ENCODE data around the gene DUS1L. TPM values are rescaled to one million over a fixed set of nuclear protein-coding genes. Genes with fewer than 3 reads are reported as not detected.

DUS1L gene
- total and polyA plus RNA-seq, 2 experiments from 2014 or later: 71.9 to 160 TPM

- no peaks in the 10 kb centered on the region for H3K36me3 ChIP-seq (replicated peaks; ENCODE audit: insufficient read depth, low read depth)
- H3K9me3 ChIP-seq (ENCODE audit: low read depth): no peaks in the 10 kb centered on the region
- peaks cover 10% of the 10 kb centered on the region for H3K4me1 ChIP-seq (ENCODE audit: insufficient read depth)
- DNase-seq (ENCODE audit: low spot score): peak; percentile 39
- TF ChIP-seq EZH2phosphoT487 (IDR thresholded peaks at IDR 0.05; ENCODE audit: low read depth, severe bottlenecking, unreplicated experiment) (no peak), EZH2 (IDR thresholded peaks at IDR 0.05; ENCODE audit: borderline replicate concordance) (no peak)
- TF ChIP-seq, protein P1, sequence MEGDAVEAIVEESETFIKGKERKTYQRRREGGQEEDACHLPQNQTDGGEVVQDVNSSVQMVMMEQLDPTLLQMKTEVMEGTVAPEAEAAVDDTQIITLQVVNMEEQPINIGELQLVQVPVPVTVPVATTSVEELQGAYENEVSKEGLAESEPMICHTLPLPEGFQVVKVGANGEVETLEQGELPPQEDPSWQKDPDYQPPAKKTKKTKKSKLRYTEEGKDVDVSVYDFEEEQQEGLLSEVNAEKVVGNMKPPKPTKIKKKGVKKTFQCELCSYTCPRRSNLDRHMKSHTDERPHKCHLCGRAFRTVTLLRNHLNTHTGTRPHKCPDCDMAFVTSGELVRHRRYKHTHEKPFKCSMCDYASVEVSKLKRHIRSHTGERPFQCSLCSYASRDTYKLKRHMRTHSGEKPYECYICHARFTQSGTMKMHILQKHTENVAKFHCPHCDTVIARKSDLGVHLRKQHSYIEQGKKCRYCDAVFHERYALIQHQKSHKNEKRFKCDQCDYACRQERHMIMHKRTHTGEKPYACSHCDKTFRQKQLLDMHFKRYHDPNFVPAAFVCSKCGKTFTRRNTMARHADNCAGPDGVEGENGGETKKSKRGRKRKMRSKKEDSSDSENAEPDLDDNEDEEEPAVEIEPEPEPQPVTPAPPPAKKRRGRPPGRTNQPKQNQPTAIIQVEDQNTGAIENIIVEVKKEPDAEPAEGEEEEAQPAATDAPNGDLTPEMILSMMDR (IDR thresholded peaks at IDR 0.05; ENCODE audit: poor library complexity): no peak
- no peak overlapping the region for H3K4me3 ChIP-seq
- no peaks in the 10 kb centered on the region for H3K9me2 ChIP-seq (replicated peaks; ENCODE audit: insufficient read depth)
- H3K79me2 ChIP-seq: no peaks in the 10 kb centered on the region
- WGBS (ENCODE audit: low lambda C conversion rate, missing lambda C conversion rate): 72% methylated on average over 22 of the region's 22 CpGs
- peak overlapping the region; percentile 19 for H3K4me2 ChIP-seq
- no peaks in the 10 kb centered on the region for H4K20me1 ChIP-seq (ENCODE audit: insufficient read depth, poor library complexity, severe bottlenecking)
- H2AFZ ChIP-seq: no peak overlapping the region
- peak overlapping the region; percentile 76 for H3K27ac ChIP-seq
- H3K27me3 ChIP-seq: no peaks in the 10 kb centered on the region
These were observed 52.3 kb downstream of the DUS1L start for GRCh38 chr17:82013341-82013740.

DNA sequence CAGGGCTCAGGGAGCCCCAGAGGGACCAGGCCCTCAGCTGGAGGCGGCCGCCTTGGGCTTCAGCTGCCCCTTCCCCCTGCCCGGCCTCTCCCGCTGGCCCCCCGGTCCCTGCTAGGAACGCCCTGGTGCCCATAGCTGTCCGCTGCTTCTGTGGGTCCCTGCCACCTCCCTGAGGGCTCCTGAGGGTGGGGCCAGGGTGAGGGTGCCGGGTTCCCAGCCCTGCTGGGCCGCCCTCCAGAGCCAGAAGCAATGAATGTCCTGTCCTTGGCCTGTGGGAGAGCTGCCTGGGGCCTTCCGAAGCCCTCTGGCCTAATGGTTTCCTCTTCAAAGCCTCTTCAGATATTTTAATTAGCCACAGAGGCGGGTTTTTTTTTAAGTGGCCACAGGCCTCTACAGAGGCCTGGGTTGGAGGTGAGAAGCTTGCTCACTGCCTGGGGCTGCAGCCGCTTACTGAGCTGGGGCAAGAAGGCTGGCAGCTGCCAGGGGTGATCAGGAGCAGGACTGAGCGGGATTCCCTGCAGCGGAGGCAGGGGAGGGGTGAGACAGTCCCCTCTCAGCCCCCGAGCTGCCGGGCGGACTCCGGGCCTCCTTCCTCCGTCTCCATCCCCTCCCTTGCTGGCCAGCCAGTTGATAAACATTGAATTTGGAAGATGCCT, 52.8 kb downstream of the DUS1L start:
- Histone ChIP-seq H3K27me3 (no peaks in the 10 kb centered on the region), H3K4me1 (ENCODE audit: insufficient read depth) (peaks cover 10% of the 10 kb centered on the region), H3K36me3 (replicated peaks; ENCODE audit: insufficient read depth, low read depth) (no peaks in the 10 kb centered on the region), H3K9me3 (ENCODE audit: low read depth) (no peaks in the 10 kb centered on the region), H3K9me2 (replicated peaks; ENCODE audit: insufficient read depth) (no peaks in the 10 kb centered on the region), H3K4me2 (peak overlapping the region; percentile 19), H4K20me1 (ENCODE audit: insufficient read depth, poor library complexity, severe bottlenecking) (no peaks in the 10 kb centered on the region), H3K79me2 (no peaks in the 10 kb centered on the region), H2AFZ (no peak overlapping the region), H3K4me3 (no peak overlapping the region), H3K27ac (peak overlapping the region; percentile 76)
- DNase-seq (ENCODE audit: low spot score): no peak
- WGBS (ENCODE audit: low lambda C conversion rate, missing lambda C conversion rate): 70% methylated on average over 16 of the region's 19 CpGs
- TF ChIP-seq EZH2 (IDR thresholded peaks at IDR 0.05; ENCODE audit: borderline replicate concordance) (no peak), EZH2phosphoT487 (IDR thresholded peaks at IDR 0.05; ENCODE audit: low read depth, severe bottlenecking, unreplicated experiment) (no peak)
- TF ChIP-seq, protein P1 (IDR thresholded peaks at IDR 0.05; ENCODE audit: poor library complexity): no peak

GRCh38 chr17:82012261-82012639, 53.4 kb downstream of the DUS1L start:
- Histone ChIP-seq H3K36me3 (replicated peaks; ENCODE audit: insufficient read depth, low read depth) (no peaks in the 10 kb centered on the region), H3K4me2 (no peak overlapping the region), H3K4me1 (ENCODE audit: insufficient read depth) (peaks cover 10% of the 10 kb centered on the region), H3K9me2 (replicated peaks; ENCODE audit: insufficient read depth) (no peaks in the 10 kb centered on the region), H3K27ac (peak overlapping the region; percentile 76), H2AFZ (no peak overlapping the region), H3K9me3 (ENCODE audit: low read depth) (no peaks in the 10 kb centered on the region), H3K27me3 (no peaks in the 10 kb centered on the region), H3K4me3 (no peak overlapping the region), H4K20me1 (ENCODE audit: insufficient read depth, poor library complexity, severe bottlenecking) (no peaks in the 10 kb centered on the region), H3K79me2 (no peaks in the 10 kb centered on the region)
- TF ChIP-seq EZH2phosphoT487 (IDR thresholded peaks at IDR 0.05; ENCODE audit: low read depth, severe bottlenecking, unreplicated experiment) (no peak), EZH2 (IDR thresholded peaks at IDR 0.05; ENCODE audit: borderline replicate concordance) (no peak)
- TF ChIP-seq, protein P1 (IDR thresholded peaks at IDR 0.05; ENCODE audit: poor library complexity): no peak
- WGBS (ENCODE audit: low lambda C conversion rate, missing lambda C conversion rate): 77% methylated on average over 19 of the region's 20 CpGs
- no peak for DNase-seq (ENCODE audit: low spot score)
